SK-N-SH treated with all-trans-retinoic acid at 6 μM for 48 hours (cell line): ENCODE data around the gene QSER1.

Experiments
- ATAC-seq: fragments of 200-7000 bp; cut with Tn5 transposase; 3 replicates; pipeline ENCODE4 v1.9.1; 2020; ENCODE audit warnings: mild to moderate bottlenecking, moderate library complexity
- ARNTL ChIP-seq: fragments of 450-650 bp; formaldehyde crosslinking; IDR thresholded peaks from 2 replicates; pipeline ENCODE4 v1.5.0; 2020; ENCODE audit warnings: low read depth, mild to moderate bottlenecking, moderate library complexity, borderline replicate concordance
- BACH2 ChIP-seq: fragments of 250-450 bp; sonication (Bioruptor Pico); IDR thresholded peaks from 2 replicates; pipeline ENCODE4 v1.9.0; 2021; ENCODE audit warnings: mild to moderate bottlenecking, borderline replicate concordance
- CSDC2 ChIP-seq: fragments of 250-450 bp; sonication (Bioruptor Pico); IDR thresholded peaks from 2 replicates; pipeline ENCODE4 v1.5.0; 2020; ENCODE audit warnings: mild to moderate bottlenecking, moderate library complexity
- CSRNP3 ChIP-seq: fragments of 250-450 bp; sonication (Bioruptor Pico); IDR thresholded peaks from 2 replicates; pipeline ENCODE4 v1.5.1; 2021; ENCODE audit warnings: mild to moderate bottlenecking, moderate library complexity
- ESRRG ChIP-seq: fragments of 250-450 bp; sonication (Bioruptor Pico); IDR thresholded peaks from 2 replicates; pipeline ENCODE4 v1.6.1; 2021; ENCODE audit warnings: mild to moderate bottlenecking
- GLIS3 ChIP-seq: fragments of 250-450 bp; sonication (Bioruptor Pico); IDR thresholded peaks from 2 replicates; pipeline ENCODE4 v1.5.0; 2020; ENCODE audit warnings: mild to moderate bottlenecking, moderate library complexity
- ISL1 ChIP-seq: fragments of 250-450 bp; sonication (Bioruptor Pico); IDR thresholded peaks from 2 replicates; pipeline ENCODE4 v2.1.2; 2022; ENCODE audit warnings: mild to moderate bottlenecking, moderate library complexity
- OSR1 ChIP-seq: fragments of 250-450 bp; sonication (Bioruptor Pico); IDR thresholded peaks from 2 replicates; pipeline ENCODE4 v1.8.0; 2022; ENCODE audit warnings: moderate library complexity, mild to moderate bottlenecking, inconsistent platforms
- PPARA ChIP-seq: fragments of 250-450 bp; sonication (Bioruptor Pico); IDR thresholded peaks from 2 replicates; pipeline ENCODE4 v1.5.0; 2020; ENCODE audit warnings: mild to moderate bottlenecking, borderline replicate concordance
- RARB ChIP-seq: fragments of 250-450 bp; sonication (Bioruptor Pico); IDR thresholded peaks from 2 replicates; pipeline ENCODE4 v1.8.0; 2021; ENCODE audit warnings: mild to moderate bottlenecking, moderate library complexity
- SNAI2 ChIP-seq: fragments of 250-450 bp; sonication (Bioruptor Pico); IDR thresholded peaks from 2 replicates; pipeline ENCODE4 v1.5.0; 2020; ENCODE audit warnings: mild to moderate bottlenecking, moderate library complexity
- TOX ChIP-seq: fragments of 250-450 bp; sonication (Bioruptor Pico); IDR thresholded peaks from 2 replicates; pipeline ENCODE4 v1.8.0; 2021; ENCODE audit warnings: mild to moderate bottlenecking, moderate library complexity, borderline replicate concordance
- ZFP3 ChIP-seq: fragments of 250-450 bp; sonication (Bioruptor Pico); IDR thresholded peaks from 2 replicates; pipeline ENCODE4 v1.5.0; 2020; ENCODE audit warnings: mild to moderate bottlenecking, moderate library complexity
- ZFP30 ChIP-seq: fragments of 450-650 bp; formaldehyde crosslinking; IDR thresholded peaks from 2 replicates; pipeline ENCODE4 v1.5.0; 2022; ENCODE audit warnings: mild to moderate bottlenecking, moderate library complexity
- TF ChIP-seq, protein P1 (sequence below): fragments of 250-450 bp; sonication (Bioruptor Pico); IDR thresholded peaks from 2 replicates; pipeline ENCODE4 v1.8.0; 2020; ENCODE audit warnings: mild to moderate bottlenecking, moderate library complexity, borderline replicate concordance
- TF ChIP-seq, protein P2 (sequence below): fragments of 250-450 bp; sonication (Bioruptor Pico); IDR thresholded peaks from 2 replicates; pipeline ENCODE4 v1.5.1; 2020; ENCODE audit warnings: low read depth, mild to moderate bottlenecking, moderate library complexity
- TF ChIP-seq, protein P3 (sequence below): fragments of 250-450 bp; sonication (Bioruptor Pico); IDR thresholded peaks from 2 replicates; pipeline ENCODE4 v1.5.0; 2020; ENCODE audit warnings: mild to moderate bottlenecking, moderate library complexity

The QSER1 gene

DNA sequence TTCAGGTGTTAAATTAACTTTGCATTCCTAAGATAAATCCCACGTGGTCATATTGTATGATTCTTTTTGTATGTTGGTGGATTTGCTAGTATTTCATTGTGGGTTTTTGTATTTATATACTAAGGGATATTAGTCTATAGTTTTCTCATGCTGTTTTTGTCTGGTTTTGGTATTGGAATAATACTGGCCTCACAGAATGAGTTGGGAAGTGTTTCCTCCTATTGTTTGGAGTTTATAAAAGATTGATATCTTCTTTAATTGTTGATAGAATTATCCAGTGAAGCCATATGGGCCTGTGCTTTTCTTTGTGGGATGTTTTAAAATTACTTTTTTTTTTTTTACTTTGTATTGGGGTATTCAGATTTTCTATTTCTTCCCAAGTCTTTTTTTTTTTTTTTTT lies 59.8 kb downstream of the QSER1 start:
- no peak for ATAC-seq
- TF ChIP-seq, protein P1, sequence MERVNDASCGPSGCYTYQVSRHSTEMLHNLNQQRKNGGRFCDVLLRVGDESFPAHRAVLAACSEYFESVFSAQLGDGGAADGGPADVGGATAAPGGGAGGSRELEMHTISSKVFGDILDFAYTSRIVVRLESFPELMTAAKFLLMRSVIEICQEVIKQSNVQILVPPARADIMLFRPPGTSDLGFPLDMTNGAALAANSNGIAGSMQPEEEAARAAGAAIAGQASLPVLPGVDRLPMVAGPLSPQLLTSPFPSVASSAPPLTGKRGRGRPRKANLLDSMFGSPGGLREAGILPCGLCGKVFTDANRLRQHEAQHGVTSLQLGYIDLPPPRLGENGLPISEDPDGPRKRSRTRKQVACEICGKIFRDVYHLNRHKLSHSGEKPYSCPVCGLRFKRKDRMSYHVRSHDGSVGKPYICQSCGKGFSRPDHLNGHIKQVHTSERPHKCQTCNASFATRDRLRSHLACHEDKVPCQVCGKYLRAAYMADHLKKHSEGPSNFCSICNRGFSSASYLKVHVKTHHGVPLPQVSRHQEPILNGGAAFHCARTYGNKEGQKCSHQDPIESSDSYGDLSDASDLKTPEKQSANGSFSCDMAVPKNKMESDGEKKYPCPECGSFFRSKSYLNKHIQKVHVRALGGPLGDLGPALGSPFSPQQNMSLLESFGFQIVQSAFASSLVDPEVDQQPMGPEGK (CRISPR knock-in tag): no peak
- no peak for TF ChIP-seq ZFP3 (CRISPR knock-in tag)
- TF ChIP-seq TOX (CRISPR knock-in tag): no peak
- no peak for TF ChIP-seq GLIS3 (CRISPR knock-in tag)
- no peak for TF ChIP-seq OSR1 (CRISPR knock-in tag)
- TF ChIP-seq, protein P2, sequence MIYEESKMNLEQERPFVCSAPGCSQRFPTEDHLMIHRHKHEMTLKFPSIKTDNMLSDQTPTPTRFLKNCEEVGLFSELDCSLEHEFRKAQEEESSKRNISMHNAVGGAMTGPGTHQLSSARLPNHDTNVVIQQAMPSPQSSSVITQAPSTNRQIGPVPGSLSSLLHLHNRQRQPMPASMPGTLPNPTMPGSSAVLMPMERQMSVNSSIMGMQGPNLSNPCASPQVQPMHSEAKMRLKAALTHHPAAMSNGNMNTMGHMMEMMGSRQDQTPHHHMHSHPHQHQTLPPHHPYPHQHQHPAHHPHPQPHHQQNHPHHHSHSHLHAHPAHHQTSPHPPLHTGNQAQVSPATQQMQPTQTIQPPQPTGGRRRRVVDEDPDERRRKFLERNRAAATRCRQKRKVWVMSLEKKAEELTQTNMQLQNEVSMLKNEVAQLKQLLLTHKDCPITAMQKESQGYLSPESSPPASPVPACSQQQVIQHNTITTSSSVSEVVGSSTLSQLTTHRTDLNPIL (CRISPR knock-in tag): no peak
- no peak for TF ChIP-seq CSRNP3
- TF ChIP-seq, protein P3, sequence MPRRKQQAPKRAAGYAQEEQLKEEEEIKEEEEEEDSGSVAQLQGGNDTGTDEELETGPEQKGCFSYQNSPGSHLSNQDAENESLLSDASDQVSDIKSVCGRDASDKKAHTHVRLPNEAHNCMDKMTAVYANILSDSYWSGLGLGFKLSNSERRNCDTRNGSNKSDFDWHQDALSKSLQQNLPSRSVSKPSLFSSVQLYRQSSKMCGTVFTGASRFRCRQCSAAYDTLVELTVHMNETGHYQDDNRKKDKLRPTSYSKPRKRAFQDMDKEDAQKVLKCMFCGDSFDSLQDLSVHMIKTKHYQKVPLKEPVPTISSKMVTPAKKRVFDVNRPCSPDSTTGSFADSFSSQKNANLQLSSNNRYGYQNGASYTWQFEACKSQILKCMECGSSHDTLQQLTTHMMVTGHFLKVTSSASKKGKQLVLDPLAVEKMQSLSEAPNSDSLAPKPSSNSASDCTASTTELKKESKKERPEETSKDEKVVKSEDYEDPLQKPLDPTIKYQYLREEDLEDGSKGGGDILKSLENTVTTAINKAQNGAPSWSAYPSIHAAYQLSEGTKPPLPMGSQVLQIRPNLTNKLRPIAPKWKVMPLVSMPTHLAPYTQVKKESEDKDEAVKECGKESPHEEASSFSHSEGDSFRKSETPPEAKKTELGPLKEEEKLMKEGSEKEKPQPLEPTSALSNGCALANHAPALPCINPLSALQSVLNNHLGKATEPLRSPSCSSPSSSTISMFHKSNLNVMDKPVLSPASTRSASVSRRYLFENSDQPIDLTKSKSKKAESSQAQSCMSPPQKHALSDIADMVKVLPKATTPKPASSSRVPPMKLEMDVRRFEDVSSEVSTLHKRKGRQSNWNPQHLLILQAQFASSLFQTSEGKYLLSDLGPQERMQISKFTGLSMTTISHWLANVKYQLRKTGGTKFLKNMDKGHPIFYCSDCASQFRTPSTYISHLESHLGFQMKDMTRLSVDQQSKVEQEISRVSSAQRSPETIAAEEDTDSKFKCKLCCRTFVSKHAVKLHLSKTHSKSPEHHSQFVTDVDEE (CRISPR knock-in tag): no peak
- TF ChIP-seq ESRRG (CRISPR knock-in tag): no peak
- no peak for TF ChIP-seq ZFP30
- no peak for TF ChIP-seq PPARA
- TF ChIP-seq BACH2 (CRISPR knock-in tag): no peak
- TF ChIP-seq SNAI2 (CRISPR knock-in tag): no peak
- no peak for TF ChIP-seq ISL1 (CRISPR knock-in tag)

DNA sequence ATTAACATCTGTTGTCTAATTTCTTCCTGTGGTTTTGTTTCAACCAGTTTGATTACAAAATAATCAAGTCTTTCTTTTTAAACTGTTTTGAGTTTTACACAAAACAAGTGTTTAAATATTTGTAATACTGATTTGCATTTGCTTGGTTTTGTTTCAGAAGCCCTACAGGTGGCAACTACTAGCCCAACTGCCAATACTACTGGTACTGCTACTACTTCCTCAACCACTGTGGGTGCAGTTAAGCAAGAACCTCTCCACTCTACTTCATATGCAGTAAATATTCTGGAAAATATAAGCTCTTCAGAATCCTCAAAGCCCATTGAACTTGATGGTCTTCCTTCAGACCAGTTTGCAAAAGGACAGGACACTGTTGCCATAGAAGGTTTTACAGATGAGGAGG lies 61.1 kb downstream of the QSER1 start:
- no peak for TF ChIP-seq GLIS3 (CRISPR knock-in tag)
- TF ChIP-seq CSDC2: no peak
- TF ChIP-seq RARB (CRISPR knock-in tag): no peak
- no peak for TF ChIP-seq ESRRG (CRISPR knock-in tag)
- TF ChIP-seq ARNTL (CRISPR knock-in tag): no peak
- no peak for TF ChIP-seq SNAI2 (CRISPR knock-in tag)
- TF ChIP-seq, protein P3 (CRISPR knock-in tag): no peak
- TF ChIP-seq PPARA: no peak
- TF ChIP-seq ISL1 (CRISPR knock-in tag): no peak
- no peak for TF ChIP-seq ZFP30
- no peak for ATAC-seq

DNA sequence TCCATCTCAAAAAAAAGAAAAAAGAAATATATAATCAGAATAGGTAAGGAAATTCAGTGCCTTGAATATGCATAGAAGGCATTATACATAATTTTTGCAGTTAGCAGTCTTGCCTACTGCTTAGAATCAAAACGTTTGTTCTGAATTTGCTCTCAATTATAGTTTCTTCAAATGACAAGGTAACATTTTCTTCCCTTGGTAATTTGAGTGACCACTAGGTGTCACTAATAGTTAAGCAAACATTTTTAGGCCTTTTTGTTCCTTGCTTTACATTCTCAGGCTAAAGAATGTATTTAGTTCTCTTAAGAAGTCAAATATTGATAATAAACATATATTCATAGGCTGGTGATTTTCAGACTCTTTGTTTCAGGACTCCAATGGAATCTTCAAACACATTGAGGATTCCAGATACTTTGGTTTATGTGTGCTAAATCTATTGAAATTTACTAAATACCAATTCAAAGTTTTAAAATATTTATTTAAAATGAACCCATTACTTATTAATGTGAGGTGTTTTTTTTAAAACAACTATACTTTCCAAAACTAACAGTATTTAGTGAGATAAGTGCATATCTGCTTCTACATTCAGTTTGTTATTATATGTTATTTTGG lies 68.0 kb downstream of the QSER1 start:
- TF ChIP-seq BACH2 (CRISPR knock-in tag): no peak
- TF ChIP-seq, protein P2 (CRISPR knock-in tag): no peak
- no peak for TF ChIP-seq ISL1 (CRISPR knock-in tag)
- TF ChIP-seq OSR1 (CRISPR knock-in tag): no peak
- ATAC-seq: peak; percentile 63; the same call in 2 of the 3 replicates
